Activated CD8-positive, alpha-beta memory T cell treated with anti-CD3 and anti-CD28 coated beads, Interleukin-2, amount 50 U/mL, for 4 hours (primary cell): ENCODE measurements around the gene RASA4.
"Not testable (repeated sequence)": the region's sequence is repeated elsewhere in the genome, so short reads cannot be mapped to it uniquely, and the experiment has no call there.

Experiments
- DNase-seq: peaks from one replicate; pipeline ENCODE4 v3.0.0-alpha.2; 2020

RASA4 gene

GRCh38 chr7:102542771-102543170, 73.8 kb downstream of the RASA4 start:
- not testable (repeated sequence) for DNase-seq

- DNase-seq: not testable (repeated sequence)
Observed at GRCh38 chr7:102542083-102542482, 74.5 kb downstream of the RASA4 start.

GRCh38 chr7:102540604-102541003, 76.0 kb downstream of the RASA4 start:
- not testable (repeated sequence) for DNase-seq

GRCh38 chr7:102535062-102535615, 81.4 kb downstream of the RASA4 start:
- not testable (repeated sequence) for DNase-seq

- DNase-seq: not testable (repeated sequence)
Observed at GRCh38 chr7:102532127-102532526, 84.4 kb downstream of the RASA4 start.

GRCh38 chr7:102531583-102531982, 85.0 kb downstream of the RASA4 start:
- DNase-seq: not testable (repeated sequence)

GRCh38 chr7:102527822-102528793, 88.4 kb downstream of the RASA4 start:
- not testable (repeated sequence) for DNase-seq

GRCh38 chr7:102527182-102527581, 89.4 kb downstream of the RASA4 start:
- DNase-seq: not testable (repeated sequence)

- DNase-seq: not testable (repeated sequence)
Observed at GRCh38 chr7:102524803-102525202, 91.8 kb downstream of the RASA4 start.
